ENCODE results near the gene C2CD3. TPM values are rescaled to one million over a fixed set of nuclear protein-coding genes. Genes with fewer than 3 reads are reported as not detected.
A peak's percentile ranks its signal among the peaks of the same experiment; 100 is the strongest.

C2CD3 gene
- total and polyA plus RNA-seq, 9 of the 15 experiments (the other 6 are each of a cell fraction or from before 2014, with no cell fraction given) = 4.4 to 20.2 (median 15.4) TPM

DNA sequence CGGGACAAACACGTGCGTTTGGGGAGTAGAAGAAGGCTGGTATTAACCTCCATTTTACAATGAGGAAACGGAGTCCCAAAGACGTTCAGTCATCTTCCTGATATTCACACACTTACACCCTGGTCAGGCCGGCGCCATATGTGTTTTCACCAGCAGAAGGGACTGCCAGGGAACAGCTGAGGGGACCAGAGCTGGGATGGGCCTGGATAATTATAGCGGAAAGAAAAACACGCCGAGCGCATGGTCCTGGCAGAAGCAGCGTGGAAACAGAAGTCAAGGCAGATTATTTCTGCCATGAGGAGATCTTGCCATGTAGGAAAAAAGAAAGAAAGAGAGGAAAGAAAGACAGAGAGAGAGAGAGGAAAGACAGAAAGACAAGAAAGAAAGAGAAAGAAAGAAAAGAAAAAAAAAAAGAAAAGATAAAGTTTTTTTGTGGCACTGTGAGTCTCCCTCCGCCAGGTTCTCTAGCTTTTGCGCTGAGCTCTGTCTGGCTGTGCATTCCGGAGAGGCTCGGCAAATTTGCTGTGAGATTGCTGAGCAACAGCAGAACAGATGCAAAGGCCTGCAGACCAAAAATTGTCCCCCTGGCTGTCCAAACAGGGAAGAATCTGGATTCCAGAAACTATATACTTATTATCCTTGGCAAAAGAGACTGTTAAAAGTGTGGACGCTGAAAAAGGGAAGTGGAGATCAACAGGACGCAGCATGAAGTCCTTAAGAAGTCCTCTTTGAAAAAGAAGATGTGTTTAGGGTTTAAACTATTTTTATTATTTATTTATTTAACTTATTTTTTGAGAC, 186.9 kb downstream of the C2CD3 start (continued):
- TF ChIP-seq, protein P1, sequence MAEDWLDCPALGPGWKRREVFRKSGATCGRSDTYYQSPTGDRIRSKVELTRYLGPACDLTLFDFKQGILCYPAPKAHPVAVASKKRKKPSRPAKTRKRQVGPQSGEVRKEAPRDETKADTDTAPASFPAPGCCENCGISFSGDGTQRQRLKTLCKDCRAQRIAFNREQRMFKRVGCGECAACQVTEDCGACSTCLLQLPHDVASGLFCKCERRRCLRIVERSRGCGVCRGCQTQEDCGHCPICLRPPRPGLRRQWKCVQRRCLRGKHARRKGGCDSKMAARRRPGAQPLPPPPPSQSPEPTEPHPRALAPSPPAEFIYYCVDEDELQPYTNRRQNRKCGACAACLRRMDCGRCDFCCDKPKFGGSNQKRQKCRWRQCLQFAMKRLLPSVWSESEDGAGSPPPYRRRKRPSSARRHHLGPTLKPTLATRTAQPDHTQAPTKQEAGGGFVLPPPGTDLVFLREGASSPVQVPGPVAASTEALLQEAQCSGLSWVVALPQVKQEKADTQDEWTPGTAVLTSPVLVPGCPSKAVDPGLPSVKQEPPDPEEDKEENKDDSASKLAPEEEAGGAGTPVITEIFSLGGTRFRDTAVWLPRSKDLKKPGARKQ (CRISPR knock-in tag; IDR thresholded peaks at IDR 0.05) = no peak
- no peak for TF ChIP-seq CBFA2T2 (conservative IDR thresholded peaks at IDR 0.05)
- TF ChIP-seq, protein P2, sequence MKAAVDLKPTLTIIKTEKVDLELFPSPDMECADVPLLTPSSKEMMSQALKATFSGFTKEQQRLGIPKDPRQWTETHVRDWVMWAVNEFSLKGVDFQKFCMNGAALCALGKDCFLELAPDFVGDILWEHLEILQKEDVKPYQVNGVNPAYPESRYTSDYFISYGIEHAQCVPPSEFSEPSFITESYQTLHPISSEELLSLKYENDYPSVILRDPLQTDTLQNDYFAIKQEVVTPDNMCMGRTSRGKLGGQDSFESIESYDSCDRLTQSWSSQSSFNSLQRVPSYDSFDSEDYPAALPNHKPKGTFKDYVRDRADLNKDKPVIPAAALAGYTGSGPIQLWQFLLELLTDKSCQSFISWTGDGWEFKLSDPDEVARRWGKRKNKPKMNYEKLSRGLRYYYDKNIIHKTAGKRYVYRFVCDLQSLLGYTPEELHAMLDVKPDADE (conservative IDR thresholded peaks at IDR 0.05; ENCODE audit: control insufficient read depth, low read depth, low read length) = no peak
- TF ChIP-seq HOXB6 (CRISPR knock-in tag; IDR thresholded peaks at IDR 0.05; ENCODE audit: borderline replicate concordance) = peak; percentile 71; the same call in 1 of the 2 replicates
- TF ChIP-seq, protein P3, sequence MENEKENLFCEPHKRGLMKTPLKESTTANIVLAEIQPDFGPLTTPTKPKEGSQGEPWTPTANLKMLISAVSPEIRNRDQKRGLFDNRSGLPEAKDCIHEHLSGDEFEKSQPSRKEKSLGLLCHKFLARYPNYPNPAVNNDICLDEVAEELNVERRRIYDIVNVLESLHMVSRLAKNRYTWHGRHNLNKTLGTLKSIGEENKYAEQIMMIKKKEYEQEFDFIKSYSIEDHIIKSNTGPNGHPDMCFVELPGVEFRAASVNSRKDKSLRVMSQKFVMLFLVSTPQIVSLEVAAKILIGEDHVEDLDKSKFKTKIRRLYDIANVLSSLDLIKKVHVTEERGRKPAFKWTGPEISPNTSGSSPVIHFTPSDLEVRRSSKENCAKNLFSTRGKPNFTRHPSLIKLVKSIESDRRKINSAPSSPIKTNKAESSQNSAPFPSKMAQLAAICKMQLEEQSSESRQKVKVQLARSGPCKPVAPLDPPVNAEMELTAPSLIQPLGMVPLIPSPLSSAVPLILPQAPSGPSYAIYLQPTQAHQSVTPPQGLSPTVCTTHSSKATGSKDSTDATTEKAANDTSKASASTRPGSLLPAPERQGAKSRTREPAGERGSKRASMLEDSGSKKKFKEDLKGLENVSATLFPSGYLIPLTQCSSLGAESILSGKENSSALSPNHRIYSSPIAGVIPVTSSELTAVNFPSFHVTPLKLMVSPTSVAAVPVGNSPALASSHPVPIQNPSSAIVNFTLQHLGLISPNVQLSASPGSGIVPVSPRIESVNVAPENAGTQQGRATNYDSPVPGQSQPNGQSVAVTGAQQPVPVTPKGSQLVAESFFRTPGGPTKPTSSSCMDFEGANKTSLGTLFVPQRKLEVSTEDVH (IDR thresholded peaks at IDR 0.05; ENCODE audit: low read depth, partially characterized antibody) = no peak
- no peak for TF ChIP-seq BCOR (IDR thresholded peaks at IDR 0.05)
- no peak for TF ChIP-seq TAF9B (IDR thresholded peaks at IDR 0.05; ENCODE audit: partially characterized antibody)
- TF ChIP-seq, protein P4, sequence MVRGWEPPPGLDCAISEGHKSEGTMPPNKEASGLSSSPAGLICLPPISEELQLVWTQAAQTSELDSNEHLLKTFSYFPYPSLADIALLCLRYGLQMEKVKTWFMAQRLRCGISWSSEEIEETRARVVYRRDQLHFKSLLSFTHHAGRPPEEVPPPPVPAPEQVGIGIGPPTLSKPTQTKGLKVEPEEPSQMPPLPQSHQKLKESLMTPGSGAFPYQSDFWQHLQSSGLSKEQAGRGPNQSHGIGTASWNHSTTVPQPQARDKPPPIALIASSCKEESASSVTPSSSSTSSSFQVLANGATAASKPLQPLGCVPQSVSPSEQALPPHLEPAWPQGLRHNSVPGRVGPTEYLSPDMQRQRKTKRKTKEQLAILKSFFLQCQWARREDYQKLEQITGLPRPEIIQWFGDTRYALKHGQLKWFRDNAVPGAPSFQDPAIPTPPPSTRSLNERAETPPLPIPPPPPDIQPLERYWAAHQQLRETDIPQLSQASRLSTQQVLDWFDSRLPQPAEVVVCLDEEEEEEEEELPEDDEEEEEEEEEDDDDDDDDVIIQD (CRISPR knock-in tag; IDR thresholded peaks at IDR 0.05) = peak; percentile 6; the same call in 1 of the 2 replicates
- TF ChIP-seq, protein P5, sequence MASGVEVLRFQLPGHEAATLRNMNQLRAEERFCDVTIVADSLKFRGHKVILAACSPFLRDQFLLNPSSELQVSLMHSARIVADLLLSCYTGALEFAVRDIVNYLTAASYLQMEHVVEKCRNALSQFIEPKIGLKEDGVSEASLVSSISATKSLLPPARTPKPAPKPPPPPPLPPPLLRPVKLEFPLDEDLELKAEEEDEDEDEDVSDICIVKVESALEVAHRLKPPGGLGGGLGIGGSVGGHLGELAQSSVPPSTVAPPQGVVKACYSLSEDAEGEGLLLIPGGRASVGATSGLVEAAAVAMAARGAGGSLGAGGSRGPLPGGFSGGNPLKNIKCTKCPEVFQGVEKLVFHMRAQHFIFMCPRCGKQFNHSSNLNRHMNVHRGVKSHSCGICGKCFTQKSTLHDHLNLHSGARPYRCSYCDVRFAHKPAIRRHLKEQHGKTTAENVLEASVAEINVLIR (CRISPR knock-in tag; IDR thresholded peaks at IDR 0.05) = no peak; the same call in 1 of the 2 replicates
- no peak for TF ChIP-seq SMARCB1 (IDR thresholded peaks at IDR 0.05; ENCODE audit: insufficient read length, low read depth)
- TF ChIP-seq, protein P6, sequence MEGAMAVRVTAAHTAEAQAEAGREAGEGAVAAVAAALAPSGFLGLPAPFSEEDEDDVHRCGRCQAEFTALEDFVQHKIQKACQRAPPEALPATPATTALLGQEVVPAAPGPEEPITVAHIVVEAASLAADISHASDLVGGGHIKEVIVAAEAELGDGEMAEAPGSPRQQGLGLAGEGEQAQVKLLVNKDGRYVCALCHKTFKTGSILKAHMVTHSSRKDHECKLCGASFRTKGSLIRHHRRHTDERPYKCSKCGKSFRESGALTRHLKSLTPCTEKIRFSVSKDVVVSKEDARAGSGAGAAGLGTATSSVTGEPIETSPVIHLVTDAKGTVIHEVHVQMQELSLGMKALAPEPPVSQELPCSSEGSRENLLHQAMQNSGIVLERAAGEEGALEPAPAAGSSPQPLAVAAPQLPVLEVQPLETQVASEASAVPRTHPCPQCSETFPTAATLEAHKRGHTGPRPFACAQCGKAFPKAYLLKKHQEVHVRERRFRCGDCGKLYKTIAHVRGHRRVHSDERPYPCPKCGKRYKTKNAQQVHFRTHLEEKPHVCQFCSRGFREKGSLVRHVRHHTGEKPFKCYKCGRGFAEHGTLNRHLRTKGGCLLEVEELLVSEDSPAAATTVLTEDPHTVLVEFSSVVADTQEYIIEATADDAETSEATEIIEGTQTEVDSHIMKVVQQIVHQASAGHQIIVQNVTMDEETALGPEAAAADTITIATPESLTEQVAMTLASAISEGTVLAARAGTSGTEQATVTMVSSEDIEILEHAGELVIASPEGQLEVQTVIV (CRISPR knock-in tag; IDR thresholded peaks at IDR 0.05; ENCODE audit: borderline replicate concordance) = no peak
- no peak for TF ChIP-seq ELF2 (CRISPR knock-in tag; IDR thresholded peaks at IDR 0.05)
- TF ChIP-seq, protein P7, sequence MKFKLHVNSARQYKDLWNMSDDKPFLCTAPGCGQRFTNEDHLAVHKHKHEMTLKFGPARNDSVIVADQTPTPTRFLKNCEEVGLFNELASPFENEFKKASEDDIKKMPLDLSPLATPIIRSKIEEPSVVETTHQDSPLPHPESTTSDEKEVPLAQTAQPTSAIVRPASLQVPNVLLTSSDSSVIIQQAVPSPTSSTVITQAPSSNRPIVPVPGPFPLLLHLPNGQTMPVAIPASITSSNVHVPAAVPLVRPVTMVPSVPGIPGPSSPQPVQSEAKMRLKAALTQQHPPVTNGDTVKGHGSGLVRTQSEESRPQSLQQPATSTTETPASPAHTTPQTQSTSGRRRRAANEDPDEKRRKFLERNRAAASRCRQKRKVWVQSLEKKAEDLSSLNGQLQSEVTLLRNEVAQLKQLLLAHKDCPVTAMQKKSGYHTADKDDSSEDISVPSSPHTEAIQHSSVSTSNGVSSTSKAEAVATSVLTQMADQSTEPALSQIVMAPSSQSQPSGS (CRISPR knock-in tag; IDR thresholded peaks at IDR 0.05) = no peak
- TF ChIP-seq ZNF354B (CRISPR knock-in tag; IDR thresholded peaks at IDR 0.05) = no peak
